ENCODE data around the gene DLG2.

- no peak for TF ChIP-seq CTCF (IDR thresholded peaks at IDR 0.05; ENCODE audit: insufficient read depth, low read length)
- TF ChIP-seq REST (IDR thresholded peaks at IDR 0.05; ENCODE audit: insufficient replicate concordance, low read depth): peak; percentile 37
- TF ChIP-seq SPI1 (IDR thresholded peaks at IDR 0.05; ENCODE audit: borderline replicate concordance, low read depth): no peak
Measured at GRCh38 chr11:85664615-85665481, 37.7 kb upstream of the DLG2 start, which contains the start of gene CREBZF.
